NT2/D1 (cell line): ENCODE results near the gene LLPH.
A peak's percentile ranks its signal among the peaks of the same experiment; 100 is the strongest.

Experiments used
- DNase-seq: peaks from one replicate; pipeline ENCODE4 v3.0.0-alpha.2; 2011; ENCODE audit warnings: low read depth, low spot score
- H3K27me3 ChIP-seq: 2 replicates; pipeline ENCODE4 v1.6.0; 2011; ENCODE audit warnings: mild to moderate bottlenecking; ENCODE audit not compliant: insufficient read length, insufficient read depth
- H3K36me3 ChIP-seq: 2 replicates; pipeline ENCODE4 v1.6.1; 2011; ENCODE audit warnings: mild to moderate bottlenecking, low read length, mixed read lengths; ENCODE audit not compliant: insufficient read depth, insufficient read length
- H3K4me1 ChIP-seq: 2 replicates; pipeline ENCODE4 v1.5.1; 2011; ENCODE audit not compliant: insufficient read depth, insufficient read length
- H3K4me3 ChIP-seq: 2 replicates; pipeline ENCODE4 v1.5.1; 2011; ENCODE audit warnings: low read depth; ENCODE audit not compliant: insufficient read length
- H3K9ac ChIP-seq: 2 replicates; pipeline ENCODE4 v1.6.0; 2011; ENCODE audit warnings: low read depth; ENCODE audit not compliant: insufficient read length
- H3K9me3 ChIP-seq: 2 replicates; pipeline ENCODE4 v1.5.1; 2011; ENCODE audit warnings: mild to moderate bottlenecking, low read length; ENCODE audit not compliant: insufficient read depth
- SUZ12 ChIP-seq: IDR thresholded peaks from 2 replicates; pipeline ENCODE4 v1.6.1; 2011; ENCODE audit not compliant: insufficient read length, insufficient read depth; ENCODE audit errors: extremely low read depth
- YY1 ChIP-seq: IDR thresholded peaks from 2 replicates; pipeline ENCODE4 v1.6.1; 2011; ENCODE audit not compliant: insufficient read length, insufficient read depth
- ZNF274 ChIP-seq: IDR thresholded peaks from 2 replicates; pipeline ENCODE4 v1.6.1; 2011; ENCODE audit warnings: mild to moderate bottlenecking, low read depth, low read length

The LLPH gene

DNA sequence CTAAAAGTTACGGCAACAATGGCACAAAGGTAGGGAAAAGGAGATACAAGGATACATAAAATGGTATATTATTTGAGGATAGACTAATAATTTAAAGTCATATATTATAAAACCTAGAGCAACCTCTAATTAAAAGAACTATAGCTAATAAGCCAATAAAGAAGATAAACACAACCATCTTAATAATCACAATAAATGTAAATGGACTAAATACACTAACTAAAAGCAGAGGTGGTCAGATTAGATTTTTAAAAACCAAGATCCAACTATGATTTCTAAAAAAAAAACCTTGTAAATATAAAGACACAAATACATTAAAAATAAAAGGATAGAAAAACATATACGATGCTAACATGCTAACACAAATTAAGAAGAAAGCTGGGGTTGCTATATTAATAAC is 10.7 kb upstream of the LLPH start:
- Histone ChIP-seq H3K4me3 (no peak overlapping the region), H3K4me1 (no peaks in the 10 kb centered on the region), H3K36me3 (peaks cover 52% of the 10 kb centered on the region), H3K9ac (no peak overlapping the region), H3K9me3 (peaks cover 31% of the 10 kb centered on the region), H3K27me3 (no peaks in the 10 kb centered on the region)
- no peak for DNase-seq
- TF ChIP-seq YY1 (no peak), ZNF274 (no peak), SUZ12 (no peak)

DNA sequence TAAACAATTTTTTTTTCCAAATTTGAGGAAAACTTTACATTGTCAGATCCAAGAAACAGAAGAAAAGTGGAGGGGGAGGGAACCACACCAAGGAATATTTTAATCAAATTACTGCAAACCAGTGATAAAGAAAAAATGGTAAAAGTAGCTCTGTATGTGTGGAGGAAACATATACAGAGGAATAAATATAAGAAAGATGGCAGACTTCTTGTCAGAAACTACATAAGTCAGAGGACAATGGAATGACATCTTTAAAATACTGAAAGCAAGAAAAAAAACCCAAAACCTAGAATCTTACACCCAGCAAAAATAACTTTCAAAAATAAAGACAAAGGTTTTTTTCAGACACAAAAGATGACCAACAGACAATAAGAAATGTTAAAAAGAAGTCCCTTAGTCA is 10.2 kb upstream of the LLPH start:
- no peak for DNase-seq
- TF ChIP-seq ZNF274: no peak
- Histone ChIP-seq H3K9ac (no peak overlapping the region), H3K9me3 (peaks cover 31% of the 10 kb centered on the region), H3K4me1 (no peaks in the 10 kb centered on the region), H3K4me3 (no peak overlapping the region), H3K27me3 (no peaks in the 10 kb centered on the region), H3K36me3 (peaks cover 55% of the 10 kb centered on the region)

DNA sequence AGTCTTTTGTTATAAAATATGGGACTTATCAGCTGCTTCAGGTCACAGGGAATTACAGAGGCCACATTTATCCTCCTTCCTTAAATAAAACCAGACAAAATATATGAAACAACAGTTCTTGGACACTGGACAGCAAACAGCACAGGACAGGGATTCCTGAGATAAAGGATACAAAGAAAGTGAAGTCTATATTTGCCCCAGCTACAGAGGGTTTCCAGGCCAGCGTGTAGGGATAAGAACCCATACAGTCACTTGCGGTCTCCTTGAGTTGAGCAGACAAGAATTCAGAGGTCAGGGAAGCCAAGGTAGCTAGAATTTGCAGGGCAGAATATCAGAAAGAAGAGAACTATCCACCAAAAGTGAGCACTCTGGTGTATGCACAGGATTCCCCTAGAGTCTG is 8.8 kb upstream of the LLPH start:
- Histone ChIP-seq H3K9ac (no peak overlapping the region), H3K9me3 (peaks cover 31% of the 10 kb centered on the region), H3K36me3 (peaks cover 55% of the 10 kb centered on the region), H3K4me1 (no peaks in the 10 kb centered on the region), H3K4me3 (no peak overlapping the region), H3K27me3 (no peaks in the 10 kb centered on the region)
- DNase-seq: no peak
- TF ChIP-seq ZNF274: no peak
- TF ChIP-seq SUZ12: no peak
- no peak for TF ChIP-seq YY1

DNA sequence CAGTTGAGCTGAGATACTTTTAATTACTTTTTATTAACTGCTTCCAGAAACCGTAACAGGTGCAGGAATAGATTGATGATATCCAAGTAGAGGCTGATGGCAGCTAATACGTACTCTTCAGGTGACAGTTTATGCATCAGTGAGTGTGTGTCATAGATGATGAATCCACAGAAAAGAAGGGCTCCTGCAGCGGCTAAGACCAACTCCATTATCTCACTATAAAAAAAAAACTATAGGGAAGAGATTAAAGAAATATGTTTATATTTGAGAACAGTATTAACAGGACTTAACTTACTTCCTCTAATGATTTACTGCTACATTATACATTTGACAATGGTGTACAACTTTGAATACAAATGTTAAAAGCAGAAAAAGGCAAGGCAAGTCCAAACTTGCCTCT is 7.4 kb upstream of the LLPH start:
- Histone ChIP-seq H3K4me3 (no peak overlapping the region), H3K4me1 (no peaks in the 10 kb centered on the region), H3K9me3 (peaks cover 31% of the 10 kb centered on the region), H3K9ac (no peak overlapping the region), H3K36me3 (peaks cover 58% of the 10 kb centered on the region), H3K27me3 (no peaks in the 10 kb centered on the region)
- no peak for DNase-seq
- TF ChIP-seq YY1 (no peak), SUZ12 (no peak), ZNF274 (no peak)

DNA sequence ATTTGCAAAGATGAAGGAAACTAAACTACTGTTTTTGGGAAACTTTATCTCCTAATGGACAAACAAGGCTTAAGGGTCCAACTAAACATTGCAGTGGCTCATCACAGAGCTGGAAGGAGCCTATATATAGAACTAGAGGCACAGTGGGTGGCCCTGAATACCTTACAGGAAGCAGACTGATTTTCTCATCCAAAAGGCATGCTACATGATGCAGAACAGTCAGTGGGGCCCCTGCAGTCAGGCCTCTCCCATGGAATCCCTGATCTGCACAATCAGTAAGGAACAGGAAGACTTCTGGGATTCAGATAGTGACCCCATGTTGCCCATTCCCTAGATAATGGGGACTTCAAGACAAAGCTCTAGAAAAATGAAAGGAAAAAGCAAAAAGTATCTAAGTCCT is 1.9 kb upstream of the LLPH start:
- Histone ChIP-seq H3K4me3 (no peak overlapping the region), H3K9me3 (no peaks in the 10 kb centered on the region), H3K36me3 (peaks cover 33% of the 10 kb centered on the region), H3K9ac (no peak overlapping the region), H3K27me3 (no peaks in the 10 kb centered on the region), H3K4me1 (no peaks in the 10 kb centered on the region)
- TF ChIP-seq ZNF274 (no peak), SUZ12 (no peak), YY1 (no peak)
- DNase-seq: peak; percentile 66

DNA sequence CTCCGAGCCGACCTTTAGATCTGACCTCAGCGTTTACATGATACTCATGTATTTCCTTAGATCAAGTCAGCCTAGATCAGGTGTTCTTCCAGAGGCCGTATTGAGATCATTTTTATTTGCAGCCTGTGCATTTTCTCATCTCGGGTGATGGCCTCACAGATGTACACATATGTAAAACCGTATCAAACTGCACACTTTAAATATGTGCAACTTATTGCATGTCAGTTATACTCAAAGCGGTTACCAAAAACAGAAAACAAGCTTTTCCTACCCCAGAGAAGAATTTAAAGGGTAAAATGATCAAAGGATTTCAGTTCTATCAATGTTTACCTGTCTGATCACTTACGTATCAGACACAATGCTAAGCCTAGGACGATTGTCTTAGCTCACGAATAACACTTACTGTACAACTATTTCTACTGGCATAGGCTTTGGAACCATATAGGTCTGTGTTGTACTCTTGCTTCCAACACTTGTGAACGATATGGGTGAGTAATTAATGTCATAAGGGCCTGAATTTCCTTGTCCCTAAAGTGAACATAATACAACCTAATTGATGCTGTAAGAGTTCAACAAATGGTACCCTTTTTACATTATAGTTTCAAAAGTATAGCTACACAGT is 628 bp upstream of the LLPH start:
- DNase-seq: no peak
- no peaks in the 10 kb centered on the region for H3K4me1 ChIP-seq
- no peaks in the 10 kb centered on the region for H3K9me3 ChIP-seq
- peak overlapping the region; percentile 93 for H3K4me3 ChIP-seq
- peaks cover 28% of the 10 kb centered on the region for H3K36me3 ChIP-seq
- H3K9ac ChIP-seq: peak overlapping the region; percentile 92
- H3K27me3 ChIP-seq: no peaks in the 10 kb centered on the region
- TF ChIP-seq SUZ12: no peak
- no peak for TF ChIP-seq YY1
- no peak for TF ChIP-seq ZNF274

DNA sequence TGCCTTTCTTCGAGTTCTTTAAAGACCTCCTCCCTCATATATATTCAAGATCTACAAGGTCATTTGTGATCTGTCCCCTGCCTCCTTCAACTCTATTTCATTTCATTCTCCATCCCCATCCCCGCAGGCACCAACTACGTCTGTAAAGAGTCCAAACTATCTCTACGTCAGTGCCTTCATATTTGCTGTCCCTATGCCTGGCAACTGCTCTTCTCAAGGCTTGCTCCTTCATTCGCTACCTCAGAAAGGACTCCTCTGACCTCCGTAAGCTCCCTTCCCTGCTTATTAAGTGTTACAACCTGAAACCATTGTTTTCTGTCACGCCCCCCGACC is 650 bp downstream of the LLPH start:
- H3K9me3 ChIP-seq: no peaks in the 10 kb centered on the region
- no peaks in the 10 kb centered on the region for H3K4me1 ChIP-seq
- peaks cover 36% of the 10 kb centered on the region for H3K36me3 ChIP-seq
- no peak for DNase-seq
- peak overlapping the region; percentile 92 for H3K9ac ChIP-seq
- H3K27me3 ChIP-seq: no peaks in the 10 kb centered on the region
- H3K4me3 ChIP-seq: peak overlapping the region; percentile 93
- TF ChIP-seq SUZ12 (no peak), YY1 (no peak), ZNF274 (no peak)
